Endothelial cell of umbilical vein (primary cell): ENCODE data around the gene STN1. TPM values are rescaled to one million over a fixed set of nuclear protein-coding genes. Genes with fewer than 3 reads are reported as not detected.

ENCODE experiments used
- BruUV-seq: library from RNA; stranded (reverse); fragments of 400-500 nt; replicated peaks from 2 replicates; lab custom pipeline; 2021; lab: Mats Ljungman, UMichigan
- CTCF ChIA-PET: fragments of 300-600, 350-600 bp; sonication (Branson Sonifier 250); formaldehyde crosslinking; loops from one replicate; lab custom pipeline; 2021; ENCODE audit warnings: antibody characterized with exemption, inconsistent platforms; lab: Charles Lee
- POLR2A ChIA-PET: fragments of 300-600, 350-600 bp; sonication (Branson Sonifier 250); formaldehyde crosslinking; loops from one replicate; lab custom pipeline; 2021; ENCODE audit warnings: antibody characterized with exemption, inconsistent platforms; lab: Charles Lee
- DNase-seq: peaks from one replicate; pipeline ENCODE4 v3.0.0-alpha.2; 2011; ENCODE audit warnings: low read depth, low spot score
- FAIRE-seq: peaks from 2 replicates; lab custom pipeline; 2011; peaks lifted over from hg19 to GRCh38; lab: Jason Lieb, UNC
- H2AFZ ChIP-seq: 2 replicates; pipeline ENCODE4 v1.6.0; 2012; ENCODE audit warnings: low read depth, low read length, control low read depth, inconsistent platforms
- H3K27ac ChIP-seq: 2 replicates; pipeline ENCODE4 v1.5.1; 2011; ENCODE audit warnings: low read depth, mild to moderate bottlenecking, control low read depth, low read length, moderate library complexity; ENCODE audit not compliant: insufficient read depth
- H3K27me3 ChIP-seq, 2 experiments: 2 replicates each; pipeline versions ENCODE4 v1.6.0 to v1.6.1; 2011; ENCODE audit warnings: low read length in 2 of 2, mixed read lengths in 1 of 2; ENCODE audit not compliant: control insufficient read depth in 2 of 2, insufficient read depth in 2 of 2
- H3K36me3 ChIP-seq, 2 experiments: 2 replicates in 1 of 2; 3 replicates in 1 of 2; pipeline ENCODE4 v1.5.1; 2011; ENCODE audit warnings: low read length in 2 of 2, mild to moderate bottlenecking in 1 of 2, moderate library complexity in 1 of 2; ENCODE audit not compliant: control insufficient read depth in 2 of 2, insufficient read depth in 2 of 2; ENCODE audit errors: extremely low read depth in 1 of 2
- H3K4me1 ChIP-seq: 3 replicates; pipeline ENCODE4 v1.5.1; 2011; ENCODE audit warnings: mild to moderate bottlenecking, low read length; ENCODE audit not compliant: control insufficient read depth, insufficient read depth; ENCODE audit errors: extremely low read depth
- H3K4me2 ChIP-seq: 2 replicates; pipeline ENCODE4 v1.6.1; 2011; ENCODE audit warnings: low read length, control low read depth, mixed read lengths; ENCODE audit not compliant: insufficient read depth
- H3K4me3 ChIP-seq, 3 experiments: fragments of 200-600 bp in 1 of 3; sonication (generic), shearing (Covaris generic) in 1 of 3; replicated peaks in 1 of 3; 2 replicates each; pipeline ENCODE4 v1.5.1; 2011 to 2016; ENCODE audit warnings: control low read depth in 3 of 3, low read length in 3 of 3, mild to moderate bottlenecking in 2 of 3, inconsistent platforms in 1 of 3, low read depth in 1 of 3, moderate library complexity in 1 of 3; ENCODE audit not compliant: insufficient read depth in 1 of 3
- H3K79me2 ChIP-seq: 2 replicates; pipeline ENCODE4 v1.6.0; 2012; ENCODE audit warnings: low read length, inconsistent platforms; ENCODE audit not compliant: control insufficient read depth, insufficient read depth
- H3K9ac ChIP-seq: replicated peaks from 2 replicates; pipeline ENCODE3; 2011; ENCODE audit warnings: low read length, control low read depth; ENCODE audit not compliant: insufficient read depth; ENCODE audit errors: extremely low read depth
- H3K9me1 ChIP-seq: replicated peaks from 3 replicates; pipeline ENCODE4 v1.6.0; 2011; ENCODE audit warnings: mild to moderate bottlenecking, low read length; ENCODE audit not compliant: control insufficient read depth, insufficient read depth; ENCODE audit errors: extremely low read depth
- H3K9me3 ChIP-seq: replicated peaks from 2 replicates; pipeline ENCODE4 v1.5.1; 2012; ENCODE audit warnings: low read length, inconsistent platforms; ENCODE audit not compliant: control insufficient read depth, insufficient read depth
- H4K20me1 ChIP-seq: replicated peaks from 2 replicates; pipeline ENCODE3; 2011; ENCODE audit warnings: mild to moderate bottlenecking, low read length; ENCODE audit not compliant: control insufficient read depth, insufficient read depth; ENCODE audit errors: extremely low read depth
- EZH2 ChIP-seq: IDR thresholded peaks from 2 replicates; pipeline ENCODE4 v1.6.1; 2012; ENCODE audit warnings: borderline replicate concordance, low read depth, mild to moderate bottlenecking, moderate library complexity, low read length, inconsistent platforms; ENCODE audit not compliant: severe bottlenecking
- FOS ChIP-seq: IDR thresholded peaks from 2 replicates; pipeline ENCODE4 v1.6.1; 2011; ENCODE audit warnings: mild to moderate bottlenecking, low read length, moderate library complexity, borderline replicate concordance; ENCODE audit not compliant: insufficient read depth
- GATA2 ChIP-seq: IDR thresholded peaks from 2 replicates; pipeline ENCODE4 v1.7.0; 2011; ENCODE audit warnings: low read depth, mild to moderate bottlenecking, moderate library complexity, mixed read lengths, low read length; ENCODE audit not compliant: insufficient read length, insufficient read depth
- JUN ChIP-seq: IDR thresholded peaks from 2 replicates; pipeline ENCODE4 v1.6.1; 2011; ENCODE audit warnings: borderline replicate concordance, low read depth; ENCODE audit not compliant: insufficient read length, insufficient read depth
- MYC ChIP-seq: IDR thresholded peaks from one replicate; pipeline ENCODE4 v1.6.1; 2011; ENCODE audit warnings: mild to moderate bottlenecking, low read depth, low read length
- POLR2A ChIP-seq: IDR thresholded peaks from 2 replicates; pipeline ENCODE4 v1.6.1; 2012; ENCODE audit warnings: low read depth, mild to moderate bottlenecking, control low read depth, low read length
- POLR2AphosphoS5 ChIP-seq: IDR thresholded peaks from 2 replicates; pipeline ENCODE4 v1.6.1; 2012; ENCODE audit warnings: low read depth, mild to moderate bottlenecking, control low read depth, low read length, moderate library complexity; ENCODE audit not compliant: insufficient read depth
- dilution Hi-C: fragments of 300-500 bp; cut with MboI; formaldehyde crosslinking; loops from one replicate; pipeline ENCODE4 v1.15.0; 2019; ENCODE audit warnings: low sequenced_read_pairs; ENCODE audit not compliant: extremely low pct_ligation_motif_present
- intact Hi-C: fragments of 100-400 bp; cut with micrococcal nuclease; formaldehyde crosslinking; loops from one replicate; pipeline ENCODE4 v1.10.0; 2022
- polyA plus RNA-seq, 4 experiments: library from polyadenylated mRNA; depleted of rRNA in 3 of 4; stranded (reverse) in 3 of 4; unstranded in 1 of 4; fragments of >200 nt; gene quantifications; 2 replicates each; pipeline versions ENCODE4 v1.2.1 to v1.2.3, GENCODE V29; 2011 to 2012; ENCODE audit warnings: missing spikeins in 1 of 4
- total RNA-seq: library from RNA; stranded (reverse); gene quantifications from 2 replicates; pipeline ENCODE4 v1.2.3, GENCODE V29; 2021
- TF ChIP-seq, protein P1 (sequence below): IDR thresholded peaks from 2 replicates; pipeline ENCODE4 v1.6.1; 2011; ENCODE audit not compliant: insufficient read depth, insufficient read length
- TF ChIP-seq, protein P2 (sequence below), 2 donors: IDR thresholded peaks; 1 replicate in 1 of 2; 2 replicates in 1 of 2; pipeline ENCODE4 v1.5.1; 2011; ENCODE audit warnings: low read length in 2 of 2, mild to moderate bottlenecking in 2 of 2, moderate library complexity in 2 of 2, control low read depth in 1 of 2, inconsistent platforms in 1 of 2, low read depth in 1 of 2; ENCODE audit not compliant: insufficient read depth in 1 of 2; ENCODE audit errors: extremely low read depth in 1 of 2

The STN1 gene
- total and polyA plus RNA-seq, 2 donors (not counting 3 experiments of a cell fraction or from before 2014, with no cell fraction given), result 10.8 to 15.3 TPM

DNA sequence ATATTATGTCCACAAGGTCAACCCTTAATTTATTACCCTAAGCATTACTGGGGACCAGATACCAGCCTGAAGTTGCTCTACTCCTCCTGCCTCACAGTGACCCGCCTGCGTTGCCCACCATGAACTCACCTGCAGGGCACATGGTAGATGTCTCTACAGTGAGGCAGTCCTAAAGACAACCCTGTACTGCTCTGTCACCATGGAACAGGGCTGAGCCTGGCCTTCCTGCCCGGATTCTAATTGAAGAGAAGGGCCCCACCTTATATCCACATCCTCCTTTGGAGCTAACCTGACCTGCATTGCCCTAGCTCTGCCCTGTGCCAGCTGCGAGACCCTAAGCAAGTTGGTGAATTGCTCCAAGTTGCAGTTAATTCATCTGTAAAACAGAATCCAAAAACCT lies 66.7 kb downstream of the STN1 start:
- Histone ChIP-seq H3K4me1 (peaks cover 45% of the 10 kb centered on the region), H3K9me1 (no peaks in the 10 kb centered on the region)

More for the DNA sequence above, 66.7 kb downstream of the STN1 start:
- no peak overlapping the region for H3K4me2 ChIP-seq
- H2AFZ ChIP-seq, result no peak overlapping the region
- DNase-seq, result no peak
- no peak overlapping the region for H3K9ac ChIP-seq
- intact Hi-C loops (no loop called here), dilution Hi-C loops (loop anchor here (25.0 kb wide), 1 partner anchor 139 kb away; no protein-coding TSS in a partner anchor)
- H3K27me3 ChIP-seq, result no peaks in the 10 kb centered on the region
- no peak overlapping the region for H3K27ac ChIP-seq
- no peaks in the 10 kb centered on the region for H3K36me3 ChIP-seq
- H3K79me2 ChIP-seq, result peaks cover 10% of the 10 kb centered on the region
- no peaks in the 10 kb centered on the region for H3K9me3 ChIP-seq
- POLR2A ChIA-PET, result no interaction called here
- no peak overlapping the region for H3K4me3 ChIP-seq
- FAIRE-seq, result no peak
- H4K20me1 ChIP-seq, result no peaks in the 10 kb centered on the region
- TF ChIP-seq POLR2AphosphoS5 (no peak), GATA2 (no peak), JUN (no peak), POLR2A (no peak), EZH2 (no peak), MYC (no peak), FOS (no peak)
- TF ChIP-seq, protein P1, sequence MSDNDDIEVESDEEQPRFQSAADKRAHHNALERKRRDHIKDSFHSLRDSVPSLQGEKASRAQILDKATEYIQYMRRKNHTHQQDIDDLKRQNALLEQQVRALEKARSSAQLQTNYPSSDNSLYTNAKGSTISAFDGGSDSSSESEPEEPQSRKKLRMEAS, result no peak
- TF ChIP-seq, protein P2, sequence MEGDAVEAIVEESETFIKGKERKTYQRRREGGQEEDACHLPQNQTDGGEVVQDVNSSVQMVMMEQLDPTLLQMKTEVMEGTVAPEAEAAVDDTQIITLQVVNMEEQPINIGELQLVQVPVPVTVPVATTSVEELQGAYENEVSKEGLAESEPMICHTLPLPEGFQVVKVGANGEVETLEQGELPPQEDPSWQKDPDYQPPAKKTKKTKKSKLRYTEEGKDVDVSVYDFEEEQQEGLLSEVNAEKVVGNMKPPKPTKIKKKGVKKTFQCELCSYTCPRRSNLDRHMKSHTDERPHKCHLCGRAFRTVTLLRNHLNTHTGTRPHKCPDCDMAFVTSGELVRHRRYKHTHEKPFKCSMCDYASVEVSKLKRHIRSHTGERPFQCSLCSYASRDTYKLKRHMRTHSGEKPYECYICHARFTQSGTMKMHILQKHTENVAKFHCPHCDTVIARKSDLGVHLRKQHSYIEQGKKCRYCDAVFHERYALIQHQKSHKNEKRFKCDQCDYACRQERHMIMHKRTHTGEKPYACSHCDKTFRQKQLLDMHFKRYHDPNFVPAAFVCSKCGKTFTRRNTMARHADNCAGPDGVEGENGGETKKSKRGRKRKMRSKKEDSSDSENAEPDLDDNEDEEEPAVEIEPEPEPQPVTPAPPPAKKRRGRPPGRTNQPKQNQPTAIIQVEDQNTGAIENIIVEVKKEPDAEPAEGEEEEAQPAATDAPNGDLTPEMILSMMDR (IDR thresholded peaks at IDR 0.05; ENCODE audit: extremely low read depth in 1 of 2, insufficient read depth in 1 of 2, low read depth in 1 of 2, low read length in 2 of 2), result no peak
- CTCF ChIA-PET, result interaction anchor here (1.2 to 8.0 kb wide), 6 partner anchors 39 to 165 kb away, joined by 3 to 102 read pairs (median 18); no protein-coding TSS in a partner anchor
- BruUV-seq, result no TSS peak
